Natural killer cell treated with Interleukin-12 subunit alpha and Interleukin-12 subunit beta and Interleukin-15 and Interleukin-18, amount 100 ng/mL, for 72 hours (primary cell): ENCODE data around the gene HOXB6. TPM values are rescaled to one million over a fixed set of nuclear protein-coding genes. Genes with fewer than 3 reads are reported as not detected.
A peak's percentile ranks its signal among the peaks of the same experiment; 100 is the strongest.

Experiments used
- ATAC-seq, 2 donors: fragments of 150-1000 bp; cut with Tn5 transposase in 1 of 2; sonication (Bioruptor Pico), chemical (Tn5 transposase) in 1 of 2; 2 replicates each; pipeline ENCODE4 v1.10.0; 2021
- DNase-seq: peaks from one replicate; pipeline ENCODE4 v3.0.0; 2022; ENCODE audit warnings: low spot score
- H3K27ac Mint-ChIP-seq, 2 donors: 1 replicate in 1 of 2; 2 replicates in 1 of 2; pipeline ENCODE4 v1.8.0; 2022; ENCODE audit warnings: mixed read lengths in 2 of 2, mild to moderate bottlenecking in 1 of 2, moderate library complexity in 1 of 2
- H3K27me3 Mint-ChIP-seq, 2 donors: 1 replicate in 1 of 2; 2 replicates in 1 of 2; pipeline ENCODE4 v1.8.0; 2022; ENCODE audit warnings: mixed read lengths in 2 of 2
- H3K36me3 Mint-ChIP-seq: one replicate; pipeline ENCODE4 v1.8.0; 2022; ENCODE audit warnings: mixed read lengths
- H3K4me1 Mint-ChIP-seq, 2 donors: 1 replicate in 1 of 2; 2 replicates in 1 of 2; pipeline ENCODE4 v1.8.0; 2022; ENCODE audit warnings: low read depth in 2 of 2, mixed read lengths in 2 of 2, mild to moderate bottlenecking in 1 of 2
- H3K4me3 Mint-ChIP-seq: one replicate; pipeline ENCODE4 v1.8.0; 2022; ENCODE audit warnings: mixed read lengths
- H3K9me3 Mint-ChIP-seq: 2 replicates; pipeline ENCODE4 v1.8.0; 2022; ENCODE audit warnings: mixed read lengths
- total RNA-seq, 2 donors: library from RNA; stranded (reverse); gene quantifications; one replicate each; pipeline ENCODE4 v1.2.3, GENCODE V29; 2022

The HOXB6 gene
- total RNA-seq, 2 donors from 2014 or later: 1.9 to 2.2 TPM

GRCh38 chr17:48603959-48604769 lies 622 bp downstream of the HOXB6 start:
- DNase-seq (no peak), ATAC-seq (no peak)
- Mint-ChIP-seq H3K4me1 (peaks cover 6 to 8% of the 10 kb centered on the region in 2 donors), H3K4me3 (peak overlapping the region; percentile 52), H3K36me3 (no peaks in the 10 kb centered on the region), H3K9me3 (no peaks in the 10 kb centered on the region), H3K27me3 (peaks cover 45 to 56% of the 10 kb centered on the region in 2 donors), H3K27ac (no peak overlapping the region)

DNA sequence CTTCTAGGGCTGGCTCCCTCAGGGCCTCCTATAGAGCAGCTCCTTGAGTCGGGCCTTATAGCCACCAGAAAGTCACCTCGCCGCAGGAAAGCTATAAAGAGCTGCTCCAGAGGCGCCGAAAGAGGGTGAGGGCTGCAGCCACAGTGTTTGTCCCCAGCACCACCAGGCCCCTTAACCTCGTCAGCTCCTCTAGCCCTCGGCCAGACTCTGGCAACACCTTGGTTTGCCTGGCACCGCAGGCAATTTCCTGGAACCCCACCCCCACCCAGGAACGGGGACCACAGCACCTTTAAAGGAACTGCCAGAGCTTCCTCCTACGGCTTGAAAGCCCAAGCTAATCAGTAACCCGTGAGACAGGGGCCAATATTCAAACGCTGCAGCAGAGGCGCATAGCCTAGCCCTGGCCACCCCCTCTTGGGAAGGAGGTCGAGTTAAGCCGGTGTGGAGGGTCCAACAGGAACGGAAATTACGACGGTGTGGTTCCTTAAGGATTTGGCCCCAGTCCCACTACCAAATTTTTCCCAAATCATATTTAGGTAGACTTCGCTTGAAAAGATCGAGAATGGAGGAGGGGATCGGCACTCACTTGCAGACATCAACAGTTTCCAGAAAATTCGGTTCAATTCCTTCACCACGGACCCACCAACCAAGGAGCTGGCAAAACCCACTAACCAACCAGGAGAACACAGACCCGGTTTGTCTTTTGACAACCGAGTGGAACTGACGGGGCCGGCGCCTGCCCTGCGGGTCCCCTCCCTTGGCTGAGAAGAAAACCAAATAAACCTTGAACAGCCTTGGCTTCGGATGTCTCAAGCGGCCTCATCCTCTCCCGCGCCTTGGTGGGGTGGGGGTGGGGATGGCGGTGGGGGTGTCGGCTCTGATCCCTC lies 3.0 kb downstream of the HOXB6 start:
- Mint-ChIP-seq H3K4me1 (peaks cover 19 to 27% of the 10 kb centered on the region in 2 donors), H3K4me3 (no peak overlapping the region), H3K9me3 (no peaks in the 10 kb centered on the region), H3K36me3 (no peaks in the 10 kb centered on the region), H3K27ac (no peak overlapping the region), H3K27me3 (peaks cover 48 to 73% of the 10 kb centered on the region in 2 donors)
- ATAC-seq: no peak
- DNase-seq: no peak

GRCh38 chr17:48601207-48601538 lies 3.6 kb downstream of the HOXB6 start:
- H3K4me1 Mint-ChIP-seq: peaks cover 25 to 33% of the 10 kb centered on the region in 2 donors

DNA sequence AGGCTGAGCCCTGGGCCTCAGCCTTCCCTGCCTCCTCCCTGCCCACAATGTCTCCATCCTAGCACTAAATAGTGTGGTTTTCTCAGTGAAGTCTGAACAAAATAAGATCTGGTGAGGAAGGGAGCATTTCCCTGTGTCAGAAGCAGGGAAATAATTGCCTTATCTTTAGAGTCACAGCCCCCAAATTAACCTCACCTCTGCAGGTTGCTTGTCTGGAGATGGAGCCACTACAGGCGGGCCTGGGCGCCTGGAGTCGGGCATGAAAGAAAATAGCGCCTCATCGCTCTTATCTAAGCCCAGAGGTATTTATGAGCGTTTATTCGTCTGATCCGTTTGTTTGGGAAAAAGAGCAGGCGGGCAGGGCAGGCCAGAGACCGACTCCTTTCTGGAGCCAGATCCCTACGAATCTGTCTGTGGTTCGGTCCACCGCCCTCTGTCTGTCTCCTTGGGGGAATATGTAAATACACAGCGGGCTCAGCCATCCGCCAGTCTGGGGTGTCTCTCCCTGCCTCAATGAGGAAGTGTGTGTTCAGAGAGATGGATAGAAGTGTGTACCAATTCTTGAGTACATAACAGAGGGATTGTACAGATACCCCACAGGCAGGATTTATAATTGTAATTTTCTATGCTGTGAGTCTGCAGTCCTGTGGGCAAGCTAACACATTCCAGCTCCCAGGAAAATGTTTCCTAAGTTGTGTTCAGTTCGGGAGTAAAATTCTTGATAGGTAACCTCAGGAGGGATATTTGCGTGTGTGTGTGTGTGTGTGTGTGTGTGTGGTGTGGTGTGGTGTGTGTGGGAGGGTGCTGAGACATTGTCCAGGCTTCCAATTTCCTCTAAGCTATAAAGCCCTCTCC lies 4.3 kb downstream of the HOXB6 start:
- Mint-ChIP-seq H3K27ac (peak overlapping the region in 1 of 2 donors; percentile 22), H3K36me3 (no peaks in the 10 kb centered on the region), H3K4me3 (no peak overlapping the region), H3K27me3 (peaks cover 56 to 81% of the 10 kb centered on the region in 2 donors), H3K4me1 (peaks cover 28 to 40% of the 10 kb centered on the region in 2 donors), H3K9me3 (no peaks in the 10 kb centered on the region)
- ATAC-seq (no peak), DNase-seq (no peak)

More at GRCh38 chr17:48601207-48601538, 3.6 kb downstream of the HOXB6 start:
- H3K36me3 Mint-ChIP-seq: no peaks in the 10 kb centered on the region
- DNase-seq (no peak), ATAC-seq (no peak)
- no peaks in the 10 kb centered on the region for H3K9me3 Mint-ChIP-seq
- no peak overlapping the region for H3K27ac Mint-ChIP-seq
- peaks cover 54 to 79% of the 10 kb centered on the region in 2 donors for H3K27me3 Mint-ChIP-seq
- H3K4me3 Mint-ChIP-seq: no peak overlapping the region

- Mint-ChIP-seq H3K9me3 (no peaks in the 10 kb centered on the region), H3K4me1 (peaks cover 25 to 43% of the 10 kb centered on the region in 2 donors), H3K36me3 (no peaks in the 10 kb centered on the region), H3K27me3 (peaks cover 56 to 79% of the 10 kb centered on the region in 2 donors), H3K27ac (no peak overlapping the region), H3K4me3 (peak overlapping the region; percentile 83)
- ATAC-seq: no peak
- DNase-seq: no peak
These were observed 5.4 kb downstream of the HOXB6 start for GRCh38 chr17:48599354-48599753.

DNA sequence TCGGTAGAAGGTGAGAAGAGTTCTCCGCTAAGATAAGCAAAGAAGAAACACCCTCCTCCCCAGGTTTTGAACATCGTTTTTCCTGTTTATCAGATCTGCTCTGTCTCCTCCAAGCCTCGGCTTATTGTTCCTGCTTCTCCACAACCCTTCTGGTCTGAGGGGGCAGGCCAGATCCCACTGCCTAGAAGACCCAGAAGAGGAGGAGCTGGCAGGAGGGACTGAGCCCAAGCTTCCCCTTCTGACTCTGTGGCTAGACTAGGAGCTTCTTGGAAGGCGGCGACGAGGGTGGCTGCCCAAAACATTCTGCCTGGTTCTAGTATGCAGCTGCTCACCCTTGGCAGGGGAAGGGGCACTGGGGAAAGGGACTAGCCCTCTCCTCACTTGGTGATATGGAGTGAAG lies 6.0 kb downstream of the HOXB6 start:
- H3K27ac Mint-ChIP-seq: no peak overlapping the region
- ATAC-seq: no peak
- H3K27me3 Mint-ChIP-seq: peaks cover 55 to 78% of the 10 kb centered on the region in 2 donors
- peaks cover 29 to 47% of the 10 kb centered on the region in 2 donors for H3K4me1 Mint-ChIP-seq
- H3K36me3 Mint-ChIP-seq: no peaks in the 10 kb centered on the region
- peak overlapping the region; percentile 83 for H3K4me3 Mint-ChIP-seq
- H3K9me3 Mint-ChIP-seq: no peaks in the 10 kb centered on the region
- DNase-seq: no peak

DNA sequence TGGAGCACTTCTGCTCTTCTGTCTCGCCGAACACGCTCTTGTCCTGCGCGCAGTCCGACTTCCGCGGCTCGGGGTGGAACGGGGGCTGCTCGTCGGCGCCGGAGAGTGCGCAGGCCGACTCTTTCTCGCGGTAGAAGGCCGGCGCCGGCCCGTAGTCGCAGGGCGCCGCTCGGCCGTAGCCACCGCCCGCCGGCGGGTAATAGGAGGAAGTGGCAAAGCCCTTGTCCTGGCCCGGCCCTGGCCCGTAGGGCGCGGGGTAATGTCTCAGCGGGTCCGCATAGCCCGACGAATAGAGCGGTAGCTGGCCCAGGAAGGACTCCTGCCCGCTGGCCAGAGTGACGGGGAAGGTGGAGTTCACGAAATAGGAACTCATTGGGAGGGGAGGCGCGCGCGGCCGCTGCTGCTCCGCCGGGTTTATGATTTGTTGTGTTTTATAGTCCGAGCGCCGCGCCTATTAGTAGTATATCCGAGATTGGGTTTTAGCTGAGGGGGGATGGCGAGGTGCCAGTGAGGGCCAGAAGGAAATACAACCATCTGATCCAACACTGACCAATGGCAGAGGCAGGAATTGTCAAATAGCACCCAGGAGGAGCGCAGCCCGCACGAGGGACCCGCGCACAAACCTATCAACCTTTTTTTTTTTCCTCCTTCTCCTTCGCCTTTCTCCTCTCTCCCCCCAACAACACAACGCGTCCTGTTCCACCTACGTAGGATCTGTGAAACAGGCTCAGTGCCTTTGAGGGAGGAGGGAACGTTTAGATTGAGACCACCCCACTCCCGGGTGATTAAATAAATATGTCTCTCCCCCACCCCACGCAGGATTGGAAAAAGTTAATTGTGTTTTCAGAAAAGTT lies 6.8 kb downstream of the HOXB6 start:
- H3K4me3 Mint-ChIP-seq: peak overlapping the region; percentile 83
- peaks cover 54 to 71% of the 10 kb centered on the region in 2 donors for H3K27me3 Mint-ChIP-seq
- peaks cover 36 to 48% of the 10 kb centered on the region in 2 donors for H3K4me1 Mint-ChIP-seq
- ATAC-seq: peak; percentile 74 to 77
- peak; percentile 72 for DNase-seq
- H3K27ac Mint-ChIP-seq: peak overlapping the region; percentile 63 to 80
- no peaks in the 10 kb centered on the region for H3K36me3 Mint-ChIP-seq
- no peaks in the 10 kb centered on the region for H3K9me3 Mint-ChIP-seq

DNA sequence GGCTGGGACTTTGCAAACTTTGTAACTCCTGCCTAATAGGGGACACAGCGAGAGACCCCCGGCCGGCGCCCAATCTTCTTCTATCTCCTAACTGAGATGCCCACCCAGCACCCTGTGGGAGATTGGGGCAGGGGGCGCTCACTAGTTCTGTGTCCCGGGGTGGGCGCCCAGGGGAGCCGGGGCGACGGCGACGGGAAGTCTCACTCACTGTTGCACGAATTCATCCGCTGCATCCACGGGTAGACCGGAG lies 7.3 kb downstream of the HOXB6 start:
- peaks cover 59 to 66% of the 10 kb centered on the region in 2 donors for H3K27me3 Mint-ChIP-seq
- DNase-seq (no peak), ATAC-seq (no peak)
- peak overlapping the region; percentile 83 for H3K4me3 Mint-ChIP-seq
- peak overlapping the region; percentile 63 to 80 for H3K27ac Mint-ChIP-seq
- peaks cover 42 to 54% of the 10 kb centered on the region in 2 donors for H3K4me1 Mint-ChIP-seq
- no peaks in the 10 kb centered on the region for H3K36me3 Mint-ChIP-seq
- no peaks in the 10 kb centered on the region for H3K9me3 Mint-ChIP-seq

GRCh38 chr17:48596735-48597527 lies 7.9 kb downstream of the HOXB6 start:
- ATAC-seq (no peak), DNase-seq (no peak)
- Mint-ChIP-seq H3K4me3 (peak overlapping the region; percentile 83), H3K9me3 (no peaks in the 10 kb centered on the region), H3K4me1 (peaks cover 42 to 55% of the 10 kb centered on the region in 2 donors), H3K36me3 (no peaks in the 10 kb centered on the region), H3K27ac (peak overlapping the region; percentile 63 to 80), H3K27me3 (peaks cover 60 to 67% of the 10 kb centered on the region in 2 donors)

DNA sequence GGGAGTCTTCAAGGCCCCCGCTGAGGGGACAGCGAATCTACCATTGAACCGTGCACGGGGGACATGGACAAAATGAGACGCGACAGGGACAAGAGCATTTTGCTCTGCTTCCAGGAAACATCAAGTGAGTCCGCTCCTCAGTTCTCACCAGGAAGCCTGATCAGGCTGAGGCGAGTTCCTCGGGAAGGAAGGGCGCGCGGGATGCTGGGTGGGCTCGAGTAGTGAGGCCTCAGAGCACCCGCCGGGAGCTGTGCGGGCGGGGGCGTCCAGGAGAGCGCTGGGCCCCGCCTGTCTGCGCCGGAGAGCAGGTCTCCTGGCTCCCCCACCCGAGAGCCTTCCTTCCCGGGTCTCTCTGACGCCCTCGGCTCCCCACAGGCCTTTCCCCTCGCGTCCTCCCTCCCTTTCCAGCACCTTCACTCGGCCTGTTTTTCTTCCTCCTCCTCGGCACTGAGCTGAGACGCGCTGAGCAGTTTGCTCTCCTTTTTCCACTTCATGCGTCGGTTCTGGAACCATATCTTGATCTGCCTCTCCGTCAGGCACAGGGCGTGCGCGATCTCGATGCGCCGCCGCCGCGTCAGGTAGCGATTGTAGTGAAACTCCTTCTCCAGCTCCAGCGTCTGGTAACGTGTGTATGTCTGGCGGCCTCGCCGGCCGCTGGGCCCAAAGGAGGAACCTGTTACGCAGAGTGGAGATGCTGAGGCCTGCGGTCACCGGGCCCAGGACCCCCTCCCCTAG lies 8.6 kb downstream of the HOXB6 start:
- H3K27me3 Mint-ChIP-seq: peaks cover 62 to 71% of the 10 kb centered on the region in 2 donors
- H3K4me3 Mint-ChIP-seq: peak overlapping the region; percentile 83
- H3K36me3 Mint-ChIP-seq: no peaks in the 10 kb centered on the region
- ATAC-seq: no peak
- peaks cover 42 to 55% of the 10 kb centered on the region in 2 donors for H3K4me1 Mint-ChIP-seq
- no peak for DNase-seq
- H3K9me3 Mint-ChIP-seq: no peaks in the 10 kb centered on the region
- H3K27ac Mint-ChIP-seq: peak overlapping the region in 1 of 2 donors; percentile 20

DNA sequence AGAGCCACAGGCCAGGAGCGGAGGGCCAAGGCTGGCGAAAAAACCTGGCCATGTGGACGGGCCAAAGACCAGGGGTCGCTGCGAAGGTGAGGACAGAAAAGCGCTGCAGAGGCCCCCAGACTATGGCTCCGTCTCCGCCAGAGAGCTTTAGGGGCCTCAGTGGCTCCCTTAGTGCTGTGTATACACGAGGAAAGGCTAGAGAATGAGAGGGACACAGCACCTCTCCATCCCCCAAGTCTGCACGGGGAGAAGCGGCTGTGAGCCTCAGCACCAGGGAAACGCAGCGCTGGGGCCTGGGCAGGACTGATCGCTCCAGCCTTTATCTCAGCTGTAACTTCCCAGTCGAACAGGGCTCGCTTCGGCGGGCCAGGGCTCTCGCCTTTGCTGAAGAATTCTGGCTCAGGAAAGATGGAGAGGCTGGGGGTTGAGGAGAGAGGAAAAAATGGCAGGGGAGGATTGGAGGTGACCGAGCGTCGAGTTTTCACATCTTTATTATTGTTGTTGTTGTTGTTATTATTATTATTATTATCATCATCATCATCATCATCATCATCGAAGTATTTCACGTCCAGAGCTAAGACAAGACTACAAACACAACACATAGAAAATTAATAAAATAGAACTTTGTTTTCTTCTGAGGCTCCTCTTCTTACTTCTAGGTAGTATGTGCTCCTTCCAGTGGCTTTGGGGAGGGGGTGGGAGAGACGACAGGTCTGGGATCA lies 9.3 kb downstream of the HOXB6 start:
- peaks cover 42 to 55% of the 10 kb centered on the region in 2 donors for H3K4me1 Mint-ChIP-seq
- DNase-seq: no peak
- peak overlapping the region; percentile 83 for H3K4me3 Mint-ChIP-seq
- no peak overlapping the region for H3K27ac Mint-ChIP-seq
- H3K27me3 Mint-ChIP-seq: peaks cover 60 to 64% of the 10 kb centered on the region in 2 donors
- ATAC-seq: no peak
- H3K9me3 Mint-ChIP-seq: no peaks in the 10 kb centered on the region
- no peaks in the 10 kb centered on the region for H3K36me3 Mint-ChIP-seq
